ENCODE data around the gene TBC1D22A.
"Not testable (repeated sequence)": the region's sequence is repeated elsewhere in the genome, so short reads cannot be mapped to it uniquely, and the experiment has no call there.

Gene TBC1D22A

DNA sequence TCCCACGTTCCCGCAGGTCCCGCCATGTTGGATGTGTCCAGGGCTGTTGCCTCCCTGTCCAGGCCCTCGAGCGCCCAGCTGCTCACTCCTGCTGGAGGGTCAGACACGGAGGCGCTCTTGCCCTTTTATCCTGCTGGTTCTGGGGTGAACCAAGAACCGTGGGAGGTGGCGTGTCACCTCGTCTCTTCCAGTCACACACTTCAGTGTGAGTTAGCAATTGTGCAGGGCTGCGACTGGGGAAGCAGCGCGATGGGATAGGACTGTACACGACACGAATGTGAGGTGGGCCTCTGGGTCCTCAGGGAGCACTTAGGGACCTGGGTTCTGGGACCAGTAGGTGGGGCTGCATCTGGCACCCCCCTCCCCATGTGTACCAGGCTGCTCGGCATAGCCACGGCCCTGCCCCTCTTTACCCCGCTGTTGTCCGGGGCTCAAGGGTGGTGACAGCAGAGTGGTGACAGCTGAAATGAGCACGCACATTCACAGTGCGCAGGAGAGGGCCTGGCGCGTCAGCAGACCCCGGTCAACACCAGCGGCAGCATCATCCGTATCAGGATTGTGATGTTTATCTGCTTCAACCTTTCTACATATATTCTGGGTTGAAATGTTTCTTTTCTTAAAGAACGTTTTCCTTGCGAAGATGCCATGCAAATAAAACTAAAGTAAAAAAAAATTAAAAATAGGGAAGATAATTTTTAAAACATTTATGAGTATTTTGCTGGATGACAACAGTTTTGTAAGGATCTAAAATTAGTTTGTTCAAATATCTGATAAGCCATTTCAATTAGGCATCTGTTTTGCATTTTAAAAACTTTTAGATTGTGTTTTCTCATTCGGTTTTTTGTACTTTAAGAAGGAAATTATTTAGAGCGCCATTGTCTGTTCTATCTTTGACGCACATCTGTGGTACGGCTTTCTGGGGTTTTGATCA, 210.7 kb downstream of the TBC1D22A start:
- DNase-seq (ENCODE audit: low spot score): no peak

DNA sequence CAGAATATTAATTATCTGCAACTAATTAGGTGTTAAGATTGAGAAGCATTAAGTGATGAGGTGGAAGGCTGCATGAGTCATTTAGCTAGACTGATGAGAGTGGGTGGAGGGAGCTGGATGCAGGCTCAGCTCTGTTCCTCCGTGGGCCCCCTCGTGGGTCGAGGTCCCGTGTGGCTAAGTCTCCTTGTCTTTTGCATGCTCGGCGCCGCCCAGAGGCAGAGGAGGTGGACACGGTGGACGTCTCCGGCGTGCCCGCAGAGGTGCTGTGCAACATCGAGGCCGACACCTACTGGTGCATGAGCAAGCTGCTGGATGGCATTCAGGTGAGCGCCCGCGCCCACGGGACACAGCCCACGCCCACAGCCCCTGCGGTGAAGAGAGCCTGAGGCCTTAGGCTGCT, 211.6 kb downstream of the TBC1D22A start:
- DNase-seq (ENCODE audit: low spot score): no peak

DNA sequence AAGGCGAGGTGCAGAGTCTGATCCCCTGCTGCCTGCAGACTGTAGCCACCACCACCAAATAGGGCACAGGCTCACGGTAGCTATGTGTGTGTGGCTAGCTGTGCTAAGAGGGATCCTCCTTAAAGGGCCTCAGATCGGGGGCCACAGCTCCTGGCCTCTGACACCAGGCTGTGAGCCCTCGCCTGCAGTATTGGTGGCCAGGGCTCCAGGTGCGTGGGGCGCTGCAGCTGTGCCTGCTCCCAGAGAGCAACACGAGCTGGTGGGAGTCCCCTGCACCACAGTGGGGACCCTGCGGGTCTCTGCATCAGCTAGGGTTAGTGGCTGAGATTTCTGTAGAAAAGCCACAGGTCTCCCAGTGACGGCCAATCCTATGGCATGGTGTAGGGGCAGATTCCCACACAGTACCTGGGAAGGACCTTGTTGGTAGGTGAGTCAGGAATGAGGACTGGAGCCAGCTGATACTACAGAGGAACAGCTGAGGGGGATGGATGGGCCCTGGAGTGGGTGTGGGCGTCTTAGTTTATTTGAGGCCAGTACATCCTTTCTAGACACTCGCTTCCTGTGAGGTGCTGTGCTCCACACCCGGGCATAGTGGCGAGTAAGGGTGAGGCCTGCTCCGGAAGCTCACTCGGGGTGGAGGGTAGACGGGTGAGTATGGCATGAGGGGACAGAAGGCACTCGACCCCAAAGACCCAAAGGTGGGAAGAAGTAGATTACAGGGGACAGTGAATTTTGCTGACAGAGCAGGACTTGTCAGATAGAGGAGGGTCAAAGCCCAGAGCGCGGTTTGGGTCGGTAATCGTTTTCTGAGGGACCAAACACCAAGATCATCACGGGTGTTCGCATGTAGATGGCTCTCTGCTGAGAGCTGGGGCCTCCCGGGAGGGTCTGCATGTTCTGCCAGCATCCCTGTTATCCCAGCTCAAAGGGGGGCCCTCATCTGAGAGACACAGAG, 212.5 kb downstream of the TBC1D22A start:
- no peak for DNase-seq (ENCODE audit: low spot score)

DNA sequence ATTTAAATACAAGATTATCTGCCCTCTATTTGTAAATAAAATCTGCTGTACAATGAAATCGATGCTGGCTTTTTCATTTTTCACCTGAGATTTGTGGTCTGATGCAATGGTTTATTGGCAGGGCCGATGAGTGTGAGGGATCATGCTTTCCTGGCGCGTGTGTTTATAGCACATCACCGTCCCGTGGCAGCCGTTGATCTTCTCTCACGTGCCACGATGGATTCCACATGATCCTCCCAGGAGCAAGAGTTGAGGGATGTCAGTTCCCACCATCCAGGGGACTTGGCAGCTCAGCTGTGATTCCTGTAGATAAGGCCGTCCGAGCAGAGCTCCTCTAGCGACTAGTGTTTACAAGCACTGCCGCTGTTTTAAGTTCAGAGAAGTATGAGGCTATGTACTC, 213.7 kb downstream of the TBC1D22A start:
- no peak for DNase-seq (ENCODE audit: low spot score)

DNA sequence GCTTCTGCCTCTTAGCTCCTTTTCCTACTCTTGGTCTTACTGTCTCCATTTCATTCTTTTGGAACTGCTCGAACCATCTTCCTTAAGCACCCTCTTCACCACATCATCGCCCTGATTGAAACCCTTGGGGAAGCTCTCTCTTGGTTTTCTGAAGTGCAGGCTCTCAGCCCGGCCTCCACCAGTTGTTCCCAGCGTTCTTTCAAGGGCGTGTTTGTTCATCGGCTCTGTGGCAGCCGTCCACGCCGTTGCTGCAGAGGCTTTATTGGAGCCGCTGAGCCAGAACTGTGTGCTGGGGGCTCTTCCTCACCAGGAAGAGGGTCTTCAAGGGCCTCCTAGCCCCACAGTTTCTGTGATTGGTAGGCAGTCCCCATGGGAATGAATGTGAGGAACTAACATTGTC, 214.1 kb downstream of the TBC1D22A start:
- DNase-seq (ENCODE audit: low spot score): no peak

DNA sequence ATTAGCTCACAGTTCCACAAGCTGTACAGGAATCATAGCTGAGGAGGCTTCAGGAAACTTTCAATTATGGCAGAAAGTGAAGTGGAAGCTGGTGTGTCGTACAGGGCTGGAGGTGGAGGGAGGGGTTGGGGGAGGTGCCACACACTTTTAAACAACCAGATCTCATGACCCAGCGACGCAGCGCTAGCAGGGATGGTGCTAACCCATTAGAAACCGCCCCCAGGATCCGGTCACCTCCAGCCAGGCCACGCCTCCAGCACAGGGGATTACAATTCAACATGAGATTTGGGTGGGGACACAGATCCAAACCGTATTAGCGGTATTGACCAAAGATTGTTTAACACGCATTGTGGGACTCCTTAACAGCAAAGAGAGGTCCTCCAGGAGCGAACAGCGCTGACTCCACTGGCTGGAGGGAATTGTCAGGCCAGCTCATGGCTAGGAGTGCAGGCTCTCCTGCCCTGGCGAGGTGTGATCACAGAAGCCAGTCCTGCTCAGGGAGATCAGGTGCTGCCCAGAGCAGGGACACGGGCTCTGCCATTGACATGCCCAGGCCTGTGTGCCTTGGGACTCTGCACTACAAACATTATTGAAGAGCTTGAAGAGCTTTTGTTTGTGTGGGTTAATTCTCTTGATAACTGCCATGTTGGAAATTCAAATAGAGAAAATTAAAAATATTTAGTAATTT, 215.3 kb downstream of the TBC1D22A start:
- DNase-seq (ENCODE audit: low spot score): no peak

DNA sequence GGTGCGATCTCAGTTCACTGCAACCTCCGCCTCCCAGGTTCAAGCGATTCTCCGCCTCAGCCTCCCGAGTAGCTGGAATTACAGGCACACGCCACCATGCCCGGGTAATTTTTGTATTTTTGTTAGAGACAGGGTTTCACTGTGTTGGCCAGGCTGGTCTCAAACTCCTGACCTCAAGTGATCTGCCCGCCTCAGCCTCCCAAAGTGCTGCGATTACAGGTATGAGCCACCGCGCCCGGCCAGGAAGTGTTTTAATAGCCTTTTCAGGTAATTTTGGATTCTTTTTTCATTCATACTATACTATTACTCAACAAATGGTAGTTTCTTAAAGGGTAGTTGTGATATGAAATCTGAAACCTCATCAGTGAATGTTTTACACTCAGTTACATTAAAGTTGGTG, 216.2 kb downstream of the TBC1D22A start:
- not testable (repeated sequence) for DNase-seq (ENCODE audit: low spot score)

DNA sequence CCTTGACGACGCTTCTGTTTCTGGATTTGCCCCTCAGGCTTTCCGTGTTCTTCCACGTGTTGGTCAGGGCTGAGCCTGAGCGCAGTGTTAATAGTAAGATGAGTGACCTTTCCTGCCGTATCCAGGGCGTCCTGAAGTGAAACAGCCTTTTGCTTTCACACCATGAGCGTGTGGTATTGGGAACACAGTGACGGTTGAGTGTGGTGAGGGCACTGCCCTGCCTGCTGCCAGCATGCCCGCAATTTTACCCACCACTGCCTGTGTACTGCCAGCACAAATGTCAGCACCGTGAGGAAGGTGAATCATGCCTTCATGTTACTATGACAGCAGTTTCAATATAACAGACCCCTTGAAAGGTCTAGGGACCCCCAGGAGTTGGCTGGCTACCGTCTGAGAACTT, 217.1 kb downstream of the TBC1D22A start:
- no peak for DNase-seq (ENCODE audit: low spot score)

DNA sequence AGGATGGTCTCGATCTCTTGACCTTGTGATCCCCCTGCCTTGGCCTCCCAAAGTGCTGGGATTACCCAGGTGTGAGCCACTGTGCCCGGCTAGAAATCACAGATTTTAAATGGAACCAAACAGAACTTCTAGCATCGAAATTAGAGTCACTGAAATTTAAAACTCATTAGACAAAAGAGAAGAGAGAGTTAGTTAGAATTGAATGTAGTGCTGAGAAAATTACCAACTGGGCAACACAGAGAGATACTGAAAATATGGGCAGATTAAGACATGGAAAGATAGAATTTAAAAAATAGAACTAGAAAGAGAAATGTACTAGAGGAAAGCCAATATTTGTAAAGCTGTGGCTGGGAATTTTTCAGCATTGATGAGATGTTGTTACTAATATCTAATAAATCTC, 217.9 kb downstream of the TBC1D22A start:
- DNase-seq (ENCODE audit: low spot score): no peak

DNA sequence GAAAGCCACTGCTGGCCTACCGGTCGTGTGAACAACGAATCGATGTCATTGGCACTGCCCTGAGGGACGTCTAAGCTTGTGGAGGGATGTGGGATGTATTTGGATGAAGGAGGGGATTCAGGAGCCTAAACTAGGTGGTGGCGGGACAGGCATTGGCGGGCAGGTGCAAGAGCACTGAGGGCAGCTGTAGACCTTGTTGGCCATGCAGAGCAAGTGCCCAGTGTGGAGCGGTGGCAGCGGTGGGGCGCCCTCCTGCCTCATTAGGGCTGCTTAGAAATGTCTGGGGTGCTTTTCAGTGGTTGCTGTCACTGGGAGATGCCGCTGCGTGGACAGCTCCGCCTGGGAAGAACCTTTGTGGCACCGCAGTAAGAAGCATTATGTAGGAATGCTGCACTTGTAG, 220.2 kb downstream of the TBC1D22A start:
- DNase-seq (ENCODE audit: low spot score): no peak

DNA sequence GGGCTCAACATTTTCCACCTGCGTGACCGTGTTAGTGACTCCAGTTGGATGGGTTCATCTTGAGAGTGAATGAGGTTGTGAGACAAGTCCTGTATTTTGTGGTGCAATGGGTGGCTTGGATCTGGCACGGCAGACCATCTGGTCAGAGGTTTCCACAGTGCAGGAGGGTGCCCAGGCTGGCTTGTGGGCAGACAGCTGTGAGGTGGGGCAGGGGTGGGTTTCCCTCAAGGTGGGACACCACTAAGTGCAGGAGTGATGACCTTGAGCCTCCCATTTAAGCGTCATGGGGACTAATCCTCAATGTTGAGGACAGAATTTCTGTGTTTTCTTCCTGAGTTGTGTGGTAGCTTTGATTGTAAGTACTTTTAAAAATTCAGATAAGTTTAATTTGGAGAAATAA, 220.6 kb downstream of the TBC1D22A start:
- no peak for DNase-seq (ENCODE audit: low spot score)

DNA sequence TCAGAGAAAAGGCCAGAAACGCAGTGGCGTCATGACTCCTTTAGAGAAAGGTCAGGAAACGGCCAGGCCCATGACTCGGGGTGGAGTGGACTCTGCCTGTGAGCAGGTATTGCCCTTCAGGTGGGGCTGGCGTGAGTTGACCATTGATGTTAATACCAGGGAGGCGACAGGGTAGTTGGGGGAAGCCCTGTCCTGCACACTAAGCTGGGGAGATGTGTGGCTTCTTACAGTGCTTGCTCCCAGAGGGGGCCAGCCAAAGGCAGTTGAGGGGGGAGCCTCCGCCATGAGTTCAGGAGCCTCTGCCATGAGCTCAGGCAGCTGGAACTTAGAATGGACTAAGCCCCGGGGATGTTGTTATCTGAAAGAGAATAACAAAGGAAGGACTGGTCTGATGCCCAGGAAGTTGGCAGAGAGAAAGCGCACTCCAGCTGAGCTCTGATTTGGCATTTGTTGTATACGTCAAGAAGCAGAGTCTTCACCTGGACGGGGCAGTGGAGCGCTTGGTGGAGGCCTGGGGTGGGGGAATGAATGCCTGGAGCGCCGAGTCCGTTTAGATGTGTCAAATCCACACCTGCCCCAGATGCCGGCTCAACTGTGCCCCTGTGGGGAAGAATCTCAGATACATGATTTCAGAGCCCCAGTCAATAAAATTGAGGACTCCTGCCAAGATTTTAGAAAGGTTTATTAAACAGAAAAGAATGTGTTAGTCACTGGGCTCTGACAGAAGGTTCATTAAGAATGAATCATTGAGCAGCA, 222.5 kb downstream of the TBC1D22A start:
- no peak for DNase-seq (ENCODE audit: low spot score)

DNA sequence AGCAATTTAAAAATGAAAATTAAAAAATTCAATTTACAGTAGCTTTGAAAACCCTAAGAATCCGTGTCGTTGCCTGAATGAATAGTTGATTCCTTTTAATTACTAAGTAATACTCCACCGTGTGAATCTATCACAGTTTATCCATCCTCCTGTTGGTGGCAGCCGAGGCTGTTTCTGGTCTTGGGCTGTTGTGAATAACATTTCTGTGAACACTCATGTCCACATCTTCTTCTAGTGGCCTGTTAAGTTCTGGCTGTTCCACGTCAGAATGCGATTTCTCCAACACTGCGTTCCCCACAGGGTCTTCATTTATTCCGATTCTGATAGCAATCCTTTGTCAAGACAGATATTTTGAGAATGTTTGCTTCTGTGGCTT, 223.0 kb downstream of the TBC1D22A start:
- DNase-seq (ENCODE audit: low spot score): no peak

DNA sequence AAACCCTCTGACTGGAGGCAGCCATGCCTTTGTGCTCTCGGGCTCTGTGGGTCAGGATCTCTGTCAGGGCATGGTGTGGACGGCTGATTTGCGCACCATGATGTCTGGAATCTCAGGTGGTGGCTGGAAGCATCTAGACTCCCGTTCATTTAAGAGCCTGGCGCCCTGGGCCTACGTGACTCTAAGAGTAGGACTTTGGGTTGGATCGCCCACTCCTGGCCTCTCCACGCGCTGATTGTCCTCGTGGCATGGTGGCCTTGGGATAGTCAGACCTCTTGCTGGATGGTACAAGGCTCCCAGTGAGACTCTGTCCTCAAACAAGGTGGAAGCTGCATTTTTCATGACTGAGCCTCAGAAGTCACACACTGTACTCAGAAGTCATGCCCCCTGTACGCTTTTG, 224.3 kb downstream of the TBC1D22A start:
- DNase-seq (ENCODE audit: low spot score): no peak

DNA sequence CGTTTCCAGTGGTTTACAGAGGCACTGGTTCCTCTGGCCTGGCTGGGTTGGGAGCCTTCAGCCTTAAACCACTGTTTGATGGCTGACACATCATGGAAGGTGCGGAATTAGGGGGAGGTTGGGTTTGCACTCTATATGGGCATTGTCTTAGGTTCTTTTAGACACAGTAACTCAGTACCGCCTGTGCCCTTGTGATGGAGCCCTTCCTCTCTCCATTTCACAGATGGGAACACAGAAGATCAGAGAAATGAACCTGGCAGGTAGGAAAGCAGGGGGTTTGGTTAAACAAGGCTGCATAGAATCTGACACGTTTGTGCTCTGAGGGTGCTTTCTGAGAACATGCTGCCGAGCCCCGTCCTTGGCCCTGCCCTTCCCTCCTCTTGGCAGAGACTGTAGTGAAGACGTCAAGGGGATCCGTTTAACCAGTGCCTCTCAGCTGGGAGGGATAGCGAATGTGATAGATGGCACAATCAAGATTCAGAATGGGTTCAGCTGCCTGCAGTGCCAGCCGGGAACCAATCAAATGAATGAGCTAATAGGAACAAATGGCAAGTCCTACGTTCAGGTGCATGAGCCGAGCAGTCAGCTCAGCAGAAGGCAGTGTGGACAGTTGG, 228.6 kb downstream of the TBC1D22A start:
- DNase-seq (ENCODE audit: low spot score): no peak

DNA sequence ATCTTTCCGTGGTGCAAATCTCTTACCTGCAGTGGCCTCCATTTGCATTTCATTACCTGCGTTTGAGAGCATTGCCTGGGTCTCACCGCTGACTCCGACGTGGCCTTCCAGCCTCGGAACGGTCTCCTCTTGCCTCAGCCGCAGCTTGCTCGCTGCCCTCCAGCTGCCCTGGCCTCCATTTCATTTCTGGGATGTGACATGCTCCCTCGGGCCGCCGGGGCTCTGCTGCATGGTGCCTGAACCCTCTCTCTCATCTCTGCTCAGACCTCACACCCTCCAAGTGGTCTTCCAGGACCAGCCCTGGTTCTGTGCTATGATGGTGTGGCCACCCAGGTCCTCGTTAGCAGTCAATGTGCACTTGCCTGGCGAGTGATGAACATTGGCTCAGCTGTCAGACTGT, 229.2 kb downstream of the TBC1D22A start:
- no peak for DNase-seq (ENCODE audit: low spot score)

DNA sequence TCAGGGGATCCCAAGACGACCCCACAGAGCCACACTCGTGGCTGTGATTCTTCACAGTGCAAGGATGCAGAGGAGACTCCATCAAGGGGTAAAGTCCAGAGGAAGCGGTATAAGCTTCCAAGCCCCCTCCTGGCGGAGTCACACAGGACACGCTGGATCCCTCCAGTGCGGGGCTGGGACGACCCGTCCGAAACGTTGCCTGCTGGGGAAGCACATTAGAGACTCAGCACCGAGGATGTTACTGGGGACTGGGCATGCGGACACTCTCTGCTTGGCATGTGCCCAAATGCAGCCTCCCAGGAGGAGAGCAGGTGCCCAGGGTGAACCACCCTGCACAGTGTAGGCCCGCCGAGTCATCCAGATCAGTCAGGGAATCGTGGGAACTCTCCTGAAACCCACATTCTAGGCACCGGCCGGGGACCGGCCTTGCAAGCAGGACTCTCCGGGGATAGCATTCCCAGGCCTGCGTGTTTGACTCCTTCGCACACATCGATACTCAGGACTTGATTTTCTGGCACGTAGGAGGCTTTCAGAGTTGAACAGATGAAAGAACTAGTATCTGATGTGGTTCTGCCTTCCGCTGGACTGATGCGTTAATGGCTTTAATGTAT, 229.8 kb downstream of the TBC1D22A start:
- no peak for DNase-seq (ENCODE audit: low spot score)

DNA sequence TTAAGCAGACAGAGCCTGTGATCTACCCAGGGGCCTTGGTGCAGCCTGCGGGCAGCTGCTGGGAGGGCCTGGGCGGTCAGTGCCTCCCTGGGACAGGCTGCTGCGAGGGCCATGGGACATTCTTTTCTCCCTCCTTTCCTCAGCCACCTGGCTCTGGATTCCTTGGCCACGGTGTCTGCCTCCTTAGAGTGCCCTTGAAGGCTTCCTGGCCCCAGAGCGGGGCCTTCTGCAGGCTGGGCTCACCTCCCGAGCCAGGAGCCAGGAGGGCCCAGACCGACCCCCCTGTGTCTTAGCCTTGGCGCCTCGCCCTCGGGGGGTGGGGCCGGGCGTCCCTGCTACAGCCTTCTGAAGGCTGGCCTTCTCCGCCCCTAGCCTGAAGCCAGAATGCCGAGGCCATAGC, 231.2 kb downstream of the TBC1D22A start:
- DNase-seq (ENCODE audit: low spot score): no peak

DNA sequence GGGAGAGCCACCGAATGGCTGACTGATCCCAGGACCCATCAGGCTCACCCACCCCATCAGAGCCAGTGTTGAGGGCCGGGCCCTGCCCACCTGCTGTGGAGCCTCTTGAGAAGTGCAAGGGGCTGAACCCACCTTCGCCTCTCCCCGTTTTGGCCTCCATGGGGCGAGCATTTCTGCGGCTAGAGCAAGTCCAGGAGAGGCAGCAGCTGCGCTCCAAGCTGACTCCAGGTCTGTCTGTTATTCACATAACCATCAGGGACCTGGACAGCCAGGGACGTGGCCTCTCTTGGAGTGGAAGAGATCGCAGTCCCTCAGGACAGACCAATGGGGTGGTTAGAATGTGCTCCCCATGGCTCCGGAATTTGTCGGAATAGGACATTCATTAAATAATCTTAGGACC, 231.8 kb downstream of the TBC1D22A start:
- no peak for DNase-seq (ENCODE audit: low spot score)

DNA sequence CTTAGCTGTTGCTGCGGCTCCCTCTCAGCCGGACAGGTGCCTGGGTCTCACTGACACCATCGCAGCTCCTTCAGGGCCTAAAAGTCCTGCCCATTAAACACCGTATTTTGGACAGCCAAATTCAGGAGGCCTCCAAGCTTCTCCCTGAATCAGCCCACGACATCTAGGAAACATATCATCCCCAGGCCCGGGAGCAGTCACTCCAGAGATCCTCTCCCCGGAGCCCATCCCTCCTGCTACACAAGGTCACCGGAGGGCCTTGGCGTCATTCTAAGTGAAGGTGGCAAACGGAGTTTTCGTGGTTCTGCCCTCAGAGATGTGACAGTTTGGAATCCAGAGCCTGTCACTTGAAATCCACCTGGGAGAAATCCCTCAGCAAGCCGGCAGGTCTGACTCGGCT, 232.5 kb downstream of the TBC1D22A start:
- no peak for DNase-seq (ENCODE audit: low spot score)

Data from CD4-positive, alpha-beta T cell treated with Interleukin-2 at 100 ng/mL for 4 hours (primary cell).